ACHN (cell line): ENCODE measurements around the gene IL31.

Experiments
- DNase-seq: peaks from one replicate; pipeline ENCODE4 v3.0.0-alpha.2; 2015
- in situ Hi-C: cut with HindIII; loops from 2 replicates; pipeline ENCODE4 v1.10.0; 2017; ENCODE audit warnings: low sequenced_read_pairs, low pct_ligation_motif_present, low pct_unique_long_range_greater_than_20kb

The IL31 gene

GRCh38 chr12:122166422-122167349 lies 7.3 kb downstream of the IL31 start:
- in situ Hi-C loops: no loop called here
- DNase-seq: no peak

- in situ Hi-C loops: no loop called here
- no peak for DNase-seq
These were observed 11.0 kb downstream of the IL31 start for GRCh38 chr12:122162976-122163375.

- DNase-seq: no peak
- in situ Hi-C loops: no loop called here
These were observed 12.3 kb downstream of the IL31 start for GRCh38 chr12:122161682-122162081.

GRCh38 chr12:122160761-122161160 lies 13.3 kb downstream of the IL31 start:
- in situ Hi-C loops: no loop called here
- DNase-seq: no peak

GRCh38 chr12:122159882-122160281 lies 14.1 kb downstream of the IL31 start:
- in situ Hi-C loops: no loop called here
- DNase-seq: no peak

GRCh38 chr12:122158700-122159285 lies 15.2 kb downstream of the IL31 start:
- DNase-seq: no peak
- in situ Hi-C loops: no loop called here

GRCh38 chr12:122155705-122156104 lies 18.3 kb downstream of the IL31 start:
- DNase-seq: no peak
- in situ Hi-C loops: no loop called here

- in situ Hi-C loops: no loop called here
- DNase-seq: no peak
These were observed 21.3 kb downstream of the IL31 start for GRCh38 chr12:122152754-122153153.

- in situ Hi-C loops: no loop called here
- DNase-seq: no peak
These were observed 23.8 kb downstream of the IL31 start for GRCh38 chr12:122150127-122150681.

GRCh38 chr12:122148657-122149056 lies 25.4 kb downstream of the IL31 start:
- in situ Hi-C loops: no loop called here
- no peak for DNase-seq

- in situ Hi-C loops: no loop called here
- DNase-seq: no peak
These were observed 26.3 kb downstream of the IL31 start for GRCh38 chr12:122147514-122148290.

GRCh38 chr12:122145505-122146330 lies 28.3 kb downstream of the IL31 start:
- in situ Hi-C loops: no loop called here

GRCh38 chr12:122144885-122145284 lies 29.1 kb downstream of the IL31 start:
- no peak for DNase-seq
- in situ Hi-C loops: no loop called here

More at GRCh38 chr12:122145505-122146330, 28.3 kb downstream of the IL31 start:
- DNase-seq: no peak

- in situ Hi-C loops: no loop called here
- DNase-seq: no peak
These were observed 31.2 kb downstream of the IL31 start for GRCh38 chr12:122142857-122143256.

- no peak for DNase-seq
- in situ Hi-C loops: no loop called here
These were observed 31.9 kb downstream of the IL31 start for GRCh38 chr12:122141911-122142725.

GRCh38 chr12:122140467-122141257 lies 33.4 kb downstream of the IL31 start:
- in situ Hi-C loops: no loop called here
- DNase-seq: no peak

GRCh38 chr12:122139941-122140340 lies 34.1 kb downstream of the IL31 start:
- in situ Hi-C loops: no loop called here
- DNase-seq: no peak
